ENCODE data around the gene BCAN. TPM values are rescaled to one million over a fixed set of nuclear protein-coding genes. Genes with fewer than 3 reads are reported as not detected.

BCAN gene
- total RNA-seq, 1 experiment from 2014 or later, result 3.6 TPM

DNA sequence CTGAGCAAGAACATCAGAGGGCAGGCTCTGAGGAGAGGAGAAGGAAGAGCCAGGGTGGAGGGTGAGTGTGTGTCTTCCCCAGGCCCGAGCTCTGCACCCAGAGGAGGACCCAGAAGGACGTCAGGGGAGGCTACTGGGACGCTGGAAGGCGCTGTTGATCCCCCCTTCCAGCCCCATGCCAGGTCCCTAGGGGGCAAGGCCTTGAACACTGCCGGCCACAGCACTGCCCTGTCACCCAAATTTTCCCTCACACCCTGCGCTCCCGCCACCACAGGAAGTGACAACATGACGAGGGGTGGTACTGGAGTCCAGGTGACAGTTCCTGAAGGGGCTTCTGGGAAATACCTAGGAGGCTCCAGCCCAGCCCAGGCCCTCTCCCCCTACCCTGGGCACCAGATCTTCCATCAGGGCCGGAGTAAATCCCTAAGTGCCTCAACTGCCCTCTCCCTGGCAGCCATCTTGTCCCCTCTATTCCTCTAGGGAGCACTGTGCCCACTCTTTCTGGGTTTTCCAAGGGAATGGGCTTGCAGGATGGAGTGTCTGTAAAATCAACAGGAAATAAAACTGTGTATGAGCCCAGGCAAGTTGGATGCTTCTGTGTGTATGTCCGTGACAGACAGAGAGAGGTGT, 17.1 kb downstream of the BCAN start (continued):
- TF ChIP-seq, protein P1, sequence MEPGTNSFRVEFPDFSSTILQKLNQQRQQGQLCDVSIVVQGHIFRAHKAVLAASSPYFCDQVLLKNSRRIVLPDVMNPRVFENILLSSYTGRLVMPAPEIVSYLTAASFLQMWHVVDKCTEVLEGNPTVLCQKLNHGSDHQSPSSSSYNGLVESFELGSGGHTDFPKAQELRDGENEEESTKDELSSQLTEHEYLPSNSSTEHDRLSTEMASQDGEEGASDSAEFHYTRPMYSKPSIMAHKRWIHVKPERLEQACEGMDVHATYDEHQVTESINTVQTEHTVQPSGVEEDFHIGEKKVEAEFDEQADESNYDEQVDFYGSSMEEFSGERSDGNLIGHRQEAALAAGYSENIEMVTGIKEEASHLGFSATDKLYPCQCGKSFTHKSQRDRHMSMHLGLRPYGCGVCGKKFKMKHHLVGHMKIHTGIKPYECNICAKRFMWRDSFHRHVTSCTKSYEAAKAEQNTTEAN (CRISPR knock-in tag; IDR thresholded peaks at IDR 0.05), result no peak
- TF ChIP-seq GTF2I (CRISPR knock-in tag; conservative IDR thresholded peaks at IDR 0.05), result no peak
- no peak; the same call in 1 of the 2 replicates for TF ChIP-seq FOXP1 (CRISPR knock-in tag; IDR thresholded peaks at IDR 0.05; ENCODE audit: borderline replicate concordance)
- no peak for TF ChIP-seq ZNF121 (CRISPR knock-in tag; IDR thresholded peaks at IDR 0.05)
- TF ChIP-seq ZNF219 (CRISPR knock-in tag; IDR thresholded peaks at IDR 0.05; ENCODE audit: borderline replicate concordance), result no peak
- TF ChIP-seq CTCF (IDR thresholded peaks at IDR 0.05), result no peak

DNA sequence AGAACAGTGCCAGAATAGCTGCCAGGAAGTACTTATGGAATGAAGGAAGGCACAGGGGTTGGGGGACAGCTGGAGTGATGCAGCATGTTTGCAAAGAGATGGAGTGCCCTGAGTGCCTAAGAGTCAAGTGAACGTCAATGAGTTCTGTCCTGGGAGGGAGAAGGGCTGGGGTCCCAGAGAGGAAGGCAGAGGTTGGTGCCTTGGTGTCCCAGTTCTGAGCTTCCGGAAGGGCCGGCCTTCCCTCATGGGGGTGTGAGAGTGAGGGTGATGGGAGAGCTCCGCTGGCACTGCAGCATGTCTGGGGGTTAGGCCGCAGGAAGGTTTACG, 17.7 kb downstream of the BCAN start:
- no peak for ATAC-seq
- TF ChIP-seq STAT6 (CRISPR knock-in tag; conservative IDR thresholded peaks at IDR 0.05; ENCODE audit: low read depth) (no peak), ZNF416 (CRISPR knock-in tag; IDR thresholded peaks at IDR 0.05) (0 out of 2 replicates have a peak, but pooled peaks have one; percentile 6)
- Mint-ChIP-seq H3K9me3 (no peaks in the 10 kb centered on the region), H3K4me3 (no peak overlapping the region), H3K27ac (no peak overlapping the region), H3K27me3 (ENCODE audit: low read depth) (peaks cover 52% of the 10 kb centered on the region), H3K36me3 (no peaks in the 10 kb centered on the region), H3K4me1 (peaks cover 82% of the 10 kb centered on the region)
- DNase-seq (ENCODE audit: low spot score), result no peak
- ChIA-PET CTCF (interaction anchor here (0.7 to 12.6 kb wide), 15 partner anchors 8 to 269 kb away, joined by 3 to 437 read pairs (median 5); partner anchors contain the start of genes BCAN, CRABP2, HAPLN2 and ISG20L2), POLR2A (interaction anchor here (0.9 to 8.2 kb wide), 4 partner anchors 16 to 47 kb away, joined by 3 to 150 read pairs (median 3); partner anchors contain the start of genes BCAN and NES)

DNA sequence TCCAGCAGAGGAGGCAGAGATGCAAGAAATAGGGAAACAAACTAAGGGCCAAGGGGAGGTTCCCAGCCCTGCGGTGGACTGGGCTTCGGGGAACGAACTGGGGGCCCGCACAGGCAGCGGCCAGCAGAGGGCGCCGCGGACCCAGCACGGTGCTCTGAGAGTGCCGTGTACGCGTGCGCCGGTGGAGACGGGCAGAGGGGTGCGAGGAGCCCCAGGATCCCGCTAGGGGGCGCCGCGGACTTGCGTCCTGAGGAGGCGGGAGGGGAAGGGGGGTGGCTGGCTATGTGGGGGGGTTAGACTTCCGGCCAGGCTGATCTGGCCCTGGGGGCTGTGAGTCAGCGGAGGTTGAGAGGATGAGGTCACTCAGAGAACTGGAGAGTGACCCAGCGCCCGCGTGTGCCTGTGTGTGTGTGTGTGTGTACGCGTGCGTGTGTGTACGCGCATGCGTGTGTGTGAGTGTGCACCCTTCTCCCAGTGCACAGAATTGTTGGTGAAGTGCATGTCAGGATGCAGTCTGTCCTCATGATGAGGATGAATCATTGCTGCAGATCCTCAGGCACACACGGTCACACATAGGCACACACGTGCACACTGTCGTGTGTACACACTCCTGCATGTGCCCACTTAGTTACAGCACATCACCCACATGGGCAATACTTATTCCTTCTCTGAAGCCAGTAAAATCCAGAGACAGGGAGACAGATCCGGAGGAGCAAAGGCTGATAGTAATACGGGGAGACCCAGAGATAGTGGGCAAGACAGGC, 18.3 kb downstream of the BCAN start:
- peaks cover 47% of the 10 kb centered on the region for H3K27me3 Mint-ChIP-seq (ENCODE audit: low read depth)
- no peaks in the 10 kb centered on the region for H3K36me3 Mint-ChIP-seq
- peak; percentile 63 for ATAC-seq
- H3K4me1 Mint-ChIP-seq, result peaks cover 83% of the 10 kb centered on the region
- peak overlapping the region; percentile 99 for H3K27ac Mint-ChIP-seq
- H3K4me3 Mint-ChIP-seq, result peak overlapping the region; percentile 35; the same call in 1 of the 2 replicates
- POLR2A ChIA-PET, result interaction anchor here (0.9 to 8.2 kb wide), 5 partner anchors 15 to 47 kb away, joined by 3 to 150 read pairs (median 3); partner anchors contain the start of genes BCAN and NES
- DNase-seq (ENCODE audit: low spot score), result peak; percentile 99
- CTCF ChIA-PET, result interaction anchor here (0.7 to 12.6 kb wide), 16 partner anchors 8 to 268 kb away, joined by 3 to 437 read pairs (median 5); partner anchors contain the start of genes BCAN, CRABP2, HAPLN2 and ISG20L2
- no peaks in the 10 kb centered on the region for H3K9me3 Mint-ChIP-seq
- TF ChIP-seq MLX (CRISPR knock-in tag; IDR thresholded peaks at IDR 0.05) (no peak), ZNF317 (CRISPR knock-in tag; IDR thresholded peaks at IDR 0.05; ENCODE audit: borderline replicate concordance, low read depth) (no peak), PRDM15 (CRISPR knock-in tag; IDR thresholded peaks at IDR 0.05) (peak; percentile 32; the same call in 1 of the 2 replicates), OVOL2 (CRISPR knock-in tag; IDR thresholded peaks at IDR 0.05; ENCODE audit: borderline replicate concordance) (no peak), STAT6 (CRISPR knock-in tag; conservative IDR thresholded peaks at IDR 0.05; ENCODE audit: low read depth) (no peak), ZNF138 (CRISPR knock-in tag; conservative IDR thresholded peaks at IDR 0.05) (no peak)
- TF ChIP-seq, protein P2, sequence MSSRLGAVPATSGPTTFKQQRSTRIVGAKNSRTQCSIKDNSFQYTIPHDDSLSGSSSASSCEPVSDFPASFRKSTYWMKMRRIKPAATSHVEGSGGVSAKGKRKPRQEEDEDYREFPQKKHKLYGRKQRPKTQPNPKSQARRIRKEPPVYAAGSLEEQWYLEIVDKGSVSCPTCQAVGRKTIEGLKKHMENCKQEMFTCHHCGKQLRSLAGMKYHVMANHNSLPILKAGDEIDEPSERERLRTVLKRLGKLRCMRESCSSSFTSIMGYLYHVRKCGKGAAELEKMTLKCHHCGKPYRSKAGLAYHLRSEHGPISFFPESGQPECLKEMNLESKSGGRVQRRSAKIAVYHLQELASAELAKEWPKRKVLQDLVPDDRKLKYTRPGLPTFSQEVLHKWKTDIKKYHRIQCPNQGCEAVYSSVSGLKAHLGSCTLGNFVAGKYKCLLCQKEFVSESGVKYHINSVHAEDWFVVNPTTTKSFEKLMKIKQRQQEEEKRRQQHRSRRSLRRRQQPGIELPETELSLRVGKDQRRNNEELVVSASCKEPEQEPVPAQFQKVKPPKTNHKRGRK (CRISPR knock-in tag; IDR thresholded peaks at IDR 0.05; ENCODE audit: borderline replicate concordance), result no peak
